ENCODE data around the gene ZFX.

Gene ZFX

GRCh38 chrX:24204331-24204730 is 54.8 kb downstream of the ZFX start:
- Histone ChIP-seq H3K23ac (ENCODE audit: low read length) (no peak overlapping the region), H2AFZ (ENCODE audit: insufficient read depth, low read length, poor library complexity) (no peak overlapping the region), H3K4me2 (ENCODE audit: low read length) (no peak overlapping the region), H2BK12ac (ENCODE audit: low read length) (no peak overlapping the region), H3K4me1 (ENCODE audit: control insufficient read depth in 1 of 2, insufficient read depth in 2 of 2, low read length in 2 of 2) (no peaks in the 10 kb centered on the region), H3K9ac (ENCODE audit: low read length) (no peak overlapping the region), H3K36me3 (ENCODE audit: control insufficient read depth in 1 of 2, insufficient read depth in 2 of 2, low read length in 2 of 2) (peaks cover 6 to 7% of the 10 kb centered on the region in 2 experiments), H3K79me1 (ENCODE audit: low read length) (no peaks in the 10 kb centered on the region), H3K79me2 (ENCODE audit: control insufficient read depth, insufficient read depth, low read length, poor library complexity) (no peaks in the 10 kb centered on the region), H4K8ac (ENCODE audit: low read depth, low read length) (no peak overlapping the region), H2AK5ac (ENCODE audit: low read length) (no peak overlapping the region), H3K4me3 (ENCODE audit: low read depth, low read length) (no peak overlapping the region), H4K12ac (ENCODE audit: low read depth, low read length) (no peak overlapping the region), H3K27ac (ENCODE audit: low read depth, low read length) (no peak overlapping the region), H2BK120ac (ENCODE audit: insufficient read depth, low read length, poor library complexity) (no peak overlapping the region), H3K4ac (ENCODE audit: low read depth, low read length) (no peak overlapping the region), H3K9me3 (ENCODE audit: insufficient read depth, low read depth, low read length) (no peaks in the 10 kb centered on the region), H3K18ac (ENCODE audit: low read length) (no peak overlapping the region), H2BK5ac (ENCODE audit: low read depth, low read length, poor library complexity) (no peak overlapping the region), H4K91ac (ENCODE audit: low read depth, low read length) (no peak overlapping the region), H3K14ac (ENCODE audit: low read length) (no peak overlapping the region), H3K27me3 (ENCODE audit: insufficient read depth, low read length) (no peaks in the 10 kb centered on the region)
- no CpG with 5 or more reads among the region's 5 CpGs for WGBS (ENCODE audit: extremely low coverage, insufficient coverage, insufficient read length)
- DNase-seq, result no peak

GRCh38 chrX:24204958-24205357 is 55.4 kb downstream of the ZFX start:
- Histone ChIP-seq H2BK120ac (ENCODE audit: insufficient read depth, low read length, poor library complexity) (no peak overlapping the region), H3K79me2 (ENCODE audit: control insufficient read depth, insufficient read depth, low read length, poor library complexity) (no peaks in the 10 kb centered on the region), H3K18ac (ENCODE audit: low read length) (no peak overlapping the region), H3K4me2 (ENCODE audit: low read length) (no peak overlapping the region), H3K27ac (ENCODE audit: low read depth, low read length) (no peak overlapping the region), H3K9me3 (ENCODE audit: insufficient read depth, low read depth, low read length) (no peaks in the 10 kb centered on the region), H2AFZ (ENCODE audit: insufficient read depth, low read length, poor library complexity) (no peak overlapping the region), H2BK5ac (ENCODE audit: low read depth, low read length, poor library complexity) (no peak overlapping the region), H4K12ac (ENCODE audit: low read depth, low read length) (no peak overlapping the region), H3K36me3 (ENCODE audit: control insufficient read depth in 1 of 2, insufficient read depth in 2 of 2, low read length in 2 of 2) (peaks cover 8 to 9% of the 10 kb centered on the region in 2 experiments), H3K4me1 (ENCODE audit: control insufficient read depth in 1 of 2, insufficient read depth in 2 of 2, low read length in 2 of 2) (no peaks in the 10 kb centered on the region), H2BK12ac (ENCODE audit: low read length) (no peak overlapping the region), H3K23ac (ENCODE audit: low read length) (no peak overlapping the region), H3K14ac (ENCODE audit: low read length) (no peak overlapping the region), H3K79me1 (ENCODE audit: low read length) (no peaks in the 10 kb centered on the region), H4K8ac (ENCODE audit: low read depth, low read length) (no peak overlapping the region), H3K27me3 (ENCODE audit: insufficient read depth, low read length) (no peaks in the 10 kb centered on the region), H3K9ac (ENCODE audit: low read length) (no peak overlapping the region), H3K4ac (ENCODE audit: low read depth, low read length) (no peak overlapping the region), H4K91ac (ENCODE audit: low read depth, low read length) (no peak overlapping the region), H2AK5ac (ENCODE audit: low read length) (no peak overlapping the region), H3K4me3 (ENCODE audit: low read depth, low read length) (no peak overlapping the region)
- DNase-seq, result no peak
- no CpG with 5 or more reads among the region's 1 CpG for WGBS (ENCODE audit: extremely low coverage, insufficient coverage, insufficient read length)

GRCh38 chrX:24207826-24208225 is 58.3 kb downstream of the ZFX start:
- Histone ChIP-seq H4K12ac (ENCODE audit: low read depth, low read length) (no peak overlapping the region), H2BK120ac (ENCODE audit: insufficient read depth, low read length, poor library complexity) (no peak overlapping the region), H3K79me2 (ENCODE audit: control insufficient read depth, insufficient read depth, low read length, poor library complexity) (no peaks in the 10 kb centered on the region), H3K14ac (ENCODE audit: low read length) (no peak overlapping the region), H3K79me1 (ENCODE audit: low read length) (no peaks in the 10 kb centered on the region), H2BK12ac (ENCODE audit: low read length) (no peak overlapping the region), H3K4me2 (ENCODE audit: low read length) (no peak overlapping the region), H3K4me3 (ENCODE audit: low read depth, low read length) (no peak overlapping the region), H4K91ac (ENCODE audit: low read depth, low read length) (no peak overlapping the region), H3K4me1 (ENCODE audit: control insufficient read depth in 1 of 2, insufficient read depth in 2 of 2, low read length in 2 of 2) (no peaks in the 10 kb centered on the region), H3K27me3 (ENCODE audit: insufficient read depth, low read length) (no peaks in the 10 kb centered on the region), H3K9me3 (ENCODE audit: insufficient read depth, low read depth, low read length) (no peaks in the 10 kb centered on the region), H3K18ac (ENCODE audit: low read length) (no peak overlapping the region), H3K36me3 (ENCODE audit: control insufficient read depth in 1 of 2, insufficient read depth in 2 of 2, low read length in 2 of 2) (peaks cover 12 to 23% of the 10 kb centered on the region in 2 experiments), H4K8ac (ENCODE audit: low read depth, low read length) (no peak overlapping the region), H2AK5ac (ENCODE audit: low read length) (no peak overlapping the region), H3K27ac (ENCODE audit: low read depth, low read length) (no peak overlapping the region), H2AFZ (ENCODE audit: insufficient read depth, low read length, poor library complexity) (no peak overlapping the region), H3K9ac (ENCODE audit: low read length) (no peak overlapping the region), H3K23ac (ENCODE audit: low read length) (no peak overlapping the region), H3K4ac (ENCODE audit: low read depth, low read length) (no peak overlapping the region), H2BK5ac (ENCODE audit: low read depth, low read length, poor library complexity) (no peak overlapping the region)
- no peak for DNase-seq
- no CpG with 5 or more reads among the region's 2 CpGs for WGBS (ENCODE audit: extremely low coverage, insufficient coverage, insufficient read length)

GRCh38 chrX:24208496-24209240 is 59.1 kb downstream of the ZFX start:
- H3K79me1 ChIP-seq (ENCODE audit: low read length), result no peaks in the 10 kb centered on the region
- H3K79me2 ChIP-seq (ENCODE audit: control insufficient read depth, insufficient read depth, low read length, poor library complexity), result no peaks in the 10 kb centered on the region
- H3K27ac ChIP-seq (ENCODE audit: low read depth, low read length), result no peak overlapping the region
- no peaks in the 10 kb centered on the region for H3K9me3 ChIP-seq (ENCODE audit: insufficient read depth, low read depth, low read length)
- WGBS (ENCODE audit: extremely low coverage, insufficient coverage, insufficient read length), result no CpG with 5 or more reads among the region's 13 CpGs
- H3K9ac ChIP-seq (ENCODE audit: low read length), result no peak overlapping the region
- no peak overlapping the region for H2AFZ ChIP-seq (ENCODE audit: insufficient read depth, low read length, poor library complexity)
- no peak for DNase-seq
- no peak overlapping the region for H2BK12ac ChIP-seq (ENCODE audit: low read length)
- H4K12ac ChIP-seq (ENCODE audit: low read depth, low read length), result no peak overlapping the region
- no peak overlapping the region for H4K8ac ChIP-seq (ENCODE audit: low read depth, low read length)
- no peak overlapping the region for H2BK5ac ChIP-seq (ENCODE audit: low read depth, low read length, poor library complexity)
- no peak overlapping the region for H2AK5ac ChIP-seq (ENCODE audit: low read length)
- no peak overlapping the region for H3K18ac ChIP-seq (ENCODE audit: low read length)
- no peak overlapping the region for H3K4ac ChIP-seq (ENCODE audit: low read depth, low read length)
- H3K4me1 ChIP-seq (ENCODE audit: control insufficient read depth in 1 of 2, insufficient read depth in 2 of 2, low read length in 2 of 2), result no peaks in the 10 kb centered on the region
- no peak overlapping the region for H3K14ac ChIP-seq (ENCODE audit: low read length)
- H3K36me3 ChIP-seq (ENCODE audit: control insufficient read depth in 1 of 2, insufficient read depth in 2 of 2, low read length in 2 of 2), result peaks cover 10 to 23% of the 10 kb centered on the region in 2 experiments
- H2BK120ac ChIP-seq (ENCODE audit: insufficient read depth, low read length, poor library complexity), result no peak overlapping the region
- no peak overlapping the region for H4K91ac ChIP-seq (ENCODE audit: low read depth, low read length)
- H3K4me3 ChIP-seq (ENCODE audit: low read depth, low read length), result no peak overlapping the region
- H3K27me3 ChIP-seq (ENCODE audit: insufficient read depth, low read length), result no peaks in the 10 kb centered on the region
- no peak overlapping the region for H3K23ac ChIP-seq (ENCODE audit: low read length)
- no peak overlapping the region for H3K4me2 ChIP-seq (ENCODE audit: low read length)

Measured in trophoblast cell (in vitro differentiated cells and primary cell).